GM23248 (cell line): ENCODE results near the gene FAAH. TPM values are rescaled to one million over a fixed set of nuclear protein-coding genes. Genes with fewer than 3 reads are reported as not detected.

Experiments used
- DNase-seq: peaks from one replicate; pipeline ENCODE4 v3.0.0-alpha.2; 2015
- H2AFZ ChIP-seq: fragments of 200-600 bp; sonication (generic); 2 replicates; pipeline ENCODE4 v1.6.1; 2016; ENCODE audit warnings: antibody characterized with exemption
- H3F3A ChIP-seq: fragments of 200-600 bp; sonication (generic); 2 replicates; pipeline ENCODE4 v1.6.1; 2016; ENCODE audit warnings: mild to moderate bottlenecking, antibody characterized with exemption, mixed run types; ENCODE audit not compliant: insufficient read depth
- H3K27ac ChIP-seq: fragments of 200-600 bp; sonication (generic); 2 replicates; pipeline ENCODE4 v1.5.1; 2016; ENCODE audit warnings: mild to moderate bottlenecking
- H3K27me3 ChIP-seq: fragments of 200-600 bp; sonication (generic); replicated peaks from 2 replicates; pipeline ENCODE4 v1.6.1; 2016; ENCODE audit warnings: mild to moderate bottlenecking; ENCODE audit not compliant: insufficient read depth
- H3K36me3 ChIP-seq: fragments of 200-600 bp; sonication (generic); 2 replicates; pipeline ENCODE4 v1.6.1; 2016; ENCODE audit warnings: low read depth, mild to moderate bottlenecking
- H3K4me1 ChIP-seq: fragments of 200-600 bp; sonication (generic); 2 replicates; pipeline ENCODE4 v1.6.1; 2016; ENCODE audit warnings: mild to moderate bottlenecking; ENCODE audit not compliant: insufficient read depth
- H3K4me2 ChIP-seq: fragments of 200-600 bp; sonication (generic); one replicate; pipeline ENCODE4 v1.6.1; 2016; ENCODE audit warnings: mild to moderate bottlenecking; ENCODE audit not compliant: unreplicated experiment
- H3K4me3 ChIP-seq: fragments of 200-600 bp; sonication (generic); 2 replicates; pipeline ENCODE4 v1.5.1; 2016; ENCODE audit warnings: mild to moderate bottlenecking
- H3K79me2 ChIP-seq: fragments of 200-600 bp; sonication (generic); 2 replicates; pipeline ENCODE4 v1.6.1; 2016; ENCODE audit warnings: mild to moderate bottlenecking; ENCODE audit not compliant: insufficient read depth
- H3K9ac ChIP-seq: fragments of 200-600 bp; sonication (generic); 2 replicates; pipeline ENCODE4 v1.6.1; 2016; ENCODE audit warnings: mild to moderate bottlenecking
- H3K9me2 ChIP-seq: fragments of 200-600 bp; sonication (generic); 2 replicates; pipeline ENCODE4 v1.6.1; 2016; ENCODE audit warnings: mixed run types, mild to moderate bottlenecking, moderate library complexity; ENCODE audit not compliant: insufficient read depth
- H3K9me3 ChIP-seq: fragments of 200-600 bp; sonication (generic); one replicate; pipeline ENCODE4 v1.6.1; 2017; ENCODE audit warnings: low read depth
- H4K20me1 ChIP-seq: fragments of 200-600 bp; sonication (generic); 2 replicates; pipeline ENCODE4 v1.6.0; 2016; ENCODE audit not compliant: insufficient read depth
- EZH2 ChIP-seq: fragments of 200-600 bp; sonication (generic); IDR thresholded peaks from 2 replicates; pipeline ENCODE4 v1.6.1; 2018; ENCODE audit warnings: antibody characterized with exemption, mild to moderate bottlenecking; ENCODE audit not compliant: insufficient read depth, poor library complexity, severe bottlenecking
- EZH2phosphoT487 ChIP-seq: fragments of 200-600 bp; sonication (generic); IDR thresholded peaks from 2 replicates; pipeline ENCODE4 v1.6.1; 2018; ENCODE audit warnings: antibody characterized with exemption, moderate library complexity, mild to moderate bottlenecking, low read depth; ENCODE audit not compliant: insufficient read depth
- WGBS, 2 experiments: methylation state at CpG; one replicate each; pipeline ENCODE4 v1.1.6; 2015 to 2017; ENCODE audit warnings: low lambda C conversion rate in 2 of 2, low coverage in 1 of 2; ENCODE audit errors: missing lambda C conversion rate in 2 of 2; 5-methylcytosine and 5-hydroxymethylcytosine counted together
- in situ Hi-C: fragments of 300-500 bp; cut with MboI; formaldehyde crosslinking; loops from 2 replicates; pipeline ENCODE4 v1.15.0; 2020
- polyA plus RNA-seq: library from polyadenylated mRNA; unstranded; fragments of >200 nt; fragmentation: Nextera tagmentation; extraction: Ambion mirVana; gene quantifications from 2 replicates; pipeline ENCODE4 v1.2.1, GENCODE V29; 2016
- total RNA-seq: library from RNA; depleted of rRNA; stranded (reverse); fragments of >200 nt; shearing (Covaris generic); gene quantifications from 2 replicates; pipeline ENCODE4 v1.2.3, GENCODE V29; 2014

FAAH gene
- total and polyA plus RNA-seq, 2 experiments from 2014 or later, result 0.74 to 0.97 TPM

GRCh38 chr1:46425726-46426125, 31.6 kb downstream of the FAAH start:
- Histone ChIP-seq H3K9ac (no peak overlapping the region), H3K4me3 (no peak overlapping the region), H3K4me1 (no peaks in the 10 kb centered on the region), H3K27me3 (peaks cover 9% of the 10 kb centered on the region; the same call in 1 of the 2 replicates), H4K20me1 (no peaks in the 10 kb centered on the region), H3K27ac (no peak overlapping the region), H3F3A (no peaks in the 10 kb centered on the region), H3K9me2 (no peaks in the 10 kb centered on the region), H3K9me3 (no peaks in the 10 kb centered on the region), H3K4me2 (no peak overlapping the region), H3K36me3 (no peaks in the 10 kb centered on the region), H3K79me2 (no peaks in the 10 kb centered on the region), H2AFZ (no peak overlapping the region)
- TF ChIP-seq EZH2 (no peak), EZH2phosphoT487 (no peak)
- 28 to 35% methylated on average over 4 of the region's 4 CpGs for WGBS, 2 experiments
- in situ Hi-C loops, result no loop called here
- peak; percentile 5 for DNase-seq

DNA sequence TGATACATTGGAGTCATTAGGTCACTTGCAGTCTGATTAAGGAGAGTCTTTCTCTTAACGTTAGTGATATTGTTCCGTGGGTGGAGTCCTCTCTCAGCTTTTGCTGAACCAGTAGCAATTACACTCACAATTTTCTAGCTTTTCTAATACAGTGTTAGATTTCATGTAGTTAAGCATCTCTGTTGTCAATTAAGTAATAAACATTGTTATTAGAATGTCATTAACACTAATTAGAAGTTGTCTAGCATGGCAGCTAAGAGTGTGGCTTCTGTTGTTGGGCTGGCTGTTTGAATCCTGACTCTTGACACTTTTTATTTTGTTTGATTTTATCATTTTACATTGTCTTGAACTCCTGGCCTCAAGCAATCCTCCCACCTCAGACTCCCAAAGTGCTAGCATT, 33.4 kb downstream of the FAAH start:
- Histone ChIP-seq H3K27me3 (peaks cover 6% of the 10 kb centered on the region; the same call in 1 of the 2 replicates), H3K9ac (no peak overlapping the region), H3K27ac (no peak overlapping the region), H3K9me3 (no peaks in the 10 kb centered on the region), H4K20me1 (no peaks in the 10 kb centered on the region), H3K4me1 (no peaks in the 10 kb centered on the region), H3K9me2 (no peaks in the 10 kb centered on the region), H3F3A (no peaks in the 10 kb centered on the region), H3K4me3 (no peak overlapping the region), H2AFZ (no peak overlapping the region), H3K36me3 (no peaks in the 10 kb centered on the region), H3K4me2 (no peak overlapping the region), H3K79me2 (no peaks in the 10 kb centered on the region)
- no peak for TF ChIP-seq EZH2
- TF ChIP-seq EZH2phosphoT487, result no peak
- WGBS, 2 experiments, result 37 to 47% methylated on average over 2 of the region's 2 CpGs
- in situ Hi-C loops, result no loop called here
- no peak for DNase-seq

DNA sequence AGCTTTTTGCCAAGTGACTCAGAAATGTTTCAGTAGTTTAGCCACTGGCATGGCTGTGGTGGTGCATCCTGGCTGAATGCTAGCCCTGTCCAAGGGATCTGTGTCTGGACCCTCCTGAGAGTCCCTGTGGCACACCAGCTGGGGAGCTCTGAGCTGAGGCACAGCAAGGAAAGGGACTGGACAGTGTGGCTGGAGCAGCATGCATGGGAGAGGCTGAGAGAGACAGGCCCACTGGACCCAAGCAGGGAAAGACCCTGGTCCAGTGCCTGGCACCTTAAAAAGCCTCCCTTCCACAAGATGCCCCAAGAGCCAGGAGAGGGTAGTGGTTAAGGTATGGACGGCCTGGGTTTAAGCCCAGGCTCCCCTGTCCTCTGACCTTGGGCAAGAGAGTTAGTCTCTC, 35.3 kb downstream of the FAAH start:
- no peak overlapping the region for H3K4me2 ChIP-seq
- no peaks in the 10 kb centered on the region for H3K9me2 ChIP-seq
- no peak overlapping the region for H3K4me3 ChIP-seq
- no peaks in the 10 kb centered on the region for H3K4me1 ChIP-seq
- H3K36me3 ChIP-seq, result no peaks in the 10 kb centered on the region
- WGBS, 2 experiments, result 22 to 33% methylated on average over 1 of the region's 1 CpG
- H3K79me2 ChIP-seq, result no peaks in the 10 kb centered on the region
- no peaks in the 10 kb centered on the region for H3F3A ChIP-seq
- no peak overlapping the region for H2AFZ ChIP-seq
- H3K27me3 ChIP-seq, result peaks cover 9% of the 10 kb centered on the region
- H3K27ac ChIP-seq, result no peak overlapping the region
- no peak for TF ChIP-seq EZH2
- TF ChIP-seq EZH2phosphoT487, result no peak
- H3K9me3 ChIP-seq, result no peaks in the 10 kb centered on the region
- H3K9ac ChIP-seq, result no peak overlapping the region
- no peak for DNase-seq
- in situ Hi-C loops, result no loop called here
- no peaks in the 10 kb centered on the region for H4K20me1 ChIP-seq

- Histone ChIP-seq H3K36me3 (no peaks in the 10 kb centered on the region), H3K9ac (no peak overlapping the region), H3K9me3 (no peaks in the 10 kb centered on the region), H4K20me1 (no peaks in the 10 kb centered on the region), H3K79me2 (no peaks in the 10 kb centered on the region), H3K4me2 (no peak overlapping the region), H3F3A (no peaks in the 10 kb centered on the region), H3K9me2 (no peaks in the 10 kb centered on the region), H3K27me3 (peaks cover 11% of the 10 kb centered on the region), H3K4me3 (no peak overlapping the region), H2AFZ (no peak overlapping the region), H3K4me1 (no peaks in the 10 kb centered on the region), H3K27ac (no peak overlapping the region)
- TF ChIP-seq EZH2, result no peak
- DNase-seq, result no peak
- in situ Hi-C loops, result no loop called here
- 55 to 64% methylated on average over 6 of the region's 6 CpGs for WGBS, 2 experiments
Measured at GRCh38 chr1:46431695-46432094, 37.6 kb downstream of the FAAH start.

GRCh38 chr1:46432781-46433327, 38.7 kb downstream of the FAAH start:
- in situ Hi-C loops, result no loop called here
- TF ChIP-seq EZH2phosphoT487 (no peak), EZH2 (no peak)
- no peaks in the 10 kb centered on the region for H4K20me1 ChIP-seq
- H3K4me2 ChIP-seq, result no peak overlapping the region
- no peaks in the 10 kb centered on the region for H3F3A ChIP-seq
- H3K36me3 ChIP-seq, result no peaks in the 10 kb centered on the region
- WGBS, 2 experiments, result 60% methylated on average over 10 of the region's 10 CpGs
- H3K79me2 ChIP-seq, result no peaks in the 10 kb centered on the region
- DNase-seq, result no peak
- H3K27ac ChIP-seq, result no peak overlapping the region
- no peaks in the 10 kb centered on the region for H3K9me2 ChIP-seq
- H2AFZ ChIP-seq, result no peak overlapping the region
- no peak overlapping the region for H3K9ac ChIP-seq
- H3K4me1 ChIP-seq, result no peaks in the 10 kb centered on the region
- H3K9me3 ChIP-seq, result no peaks in the 10 kb centered on the region
- no peak overlapping the region for H3K4me3 ChIP-seq
- peaks cover 11% of the 10 kb centered on the region for H3K27me3 ChIP-seq
